Breast epithelium (tissue), 4 donors: ENCODE measurements around the gene ACTL10. TPM values are rescaled to one million over a fixed set of nuclear protein-coding genes. Genes with fewer than 3 reads are reported as not detected.
"Not testable (repeated sequence)": the region's sequence is repeated elsewhere in the genome, so short reads cannot be mapped to it uniquely, and the experiment has no call there.

Source experiments
- DNase-seq, 2 donors: peaks; one replicate each; pipeline ENCODE4 v3.0.0-alpha.2; 2019; ENCODE audit warnings: low spot score in 2 of 2
- H3K27ac ChIP-seq, 2 donors: fragments of 200-600 bp; sonication (generic) in 1 of 2; one replicate each; pipeline ENCODE4 v1.5.1; 2016 to 2019; ENCODE audit warnings: mild to moderate bottlenecking in 1 of 2
- H3K27me3 ChIP-seq, 2 donors: fragments of 200-600 bp; sonication (generic) in 1 of 2; one replicate each; pipeline versions ENCODE4 v1.5.1 to v1.6.0; 2017 to 2019; ENCODE audit warnings: control low read depth in 1 of 2, mild to moderate bottlenecking in 1 of 2
- H3K36me3 ChIP-seq: fragments of 200-600 bp; one replicate; pipeline ENCODE4 v1.5.1; 2019
- H3K4me1 ChIP-seq, 2 donors: fragments of 200-600 bp; sonication (generic); one replicate each; pipeline ENCODE4 v1.5.1; 2016 to 2019; ENCODE audit warnings: control low read depth in 1 of 2
- H3K4me3 ChIP-seq, 3 donors: fragments of 200-600 bp; sonication (generic); 1 replicate in 2 of 3; 2 replicates in 1 of 3; pipeline ENCODE4 v1.5.1; 2016 to 2019; ENCODE audit warnings: mild to moderate bottlenecking in 3 of 3, moderate library complexity in 2 of 3
- H3K9me3 ChIP-seq, 2 donors: fragments of 200-600 bp; sonication (generic) in 1 of 2; one replicate each; pipeline ENCODE4 v1.5.1; 2016 to 2019; ENCODE audit warnings: control low read depth in 1 of 2
- POLR2A ChIP-seq: fragments of 450-650 bp; IDR thresholded peaks from one replicate; pipeline ENCODE4 v1.6.1; 2016; ENCODE audit warnings: antibody characterized with exemption, mild to moderate bottlenecking, moderate library complexity
- POLR2AphosphoS5 ChIP-seq, 3 donors: sonication (generic); formaldehyde crosslinking; IDR thresholded peaks; one replicate each; pipeline ENCODE4 v1.6.1; 2017; ENCODE audit warnings: antibody characterized with exemption in 3 of 3
- intact Hi-C: fragments of 100-400 bp; cut with DNase I; formaldehyde crosslinking; loops from one replicate; pipeline ENCODE4 v1.15.1; 2023; ENCODE audit warnings: low total_unique reads
- total RNA-seq, 3 donors: library from RNA; depleted of rRNA; stranded (reverse); fragments of >200 nt; gene quantifications; one replicate each; pipeline ENCODE4 v1.1.0, GENCODE V29; 2016
- TF ChIP-seq, protein P1 (sequence below), 3 donors: fragments of 450-650 bp; IDR thresholded peaks; one replicate each; pipeline ENCODE4 v1.5.1; 2016 to 2017; ENCODE audit warnings: antibody characterized with exemption in 3 of 3, mild to moderate bottlenecking in 3 of 3, moderate library complexity in 3 of 3

ACTL10 gene
- total RNA-seq, 3 donors from 2014 or later = 1.4 to 3.4 (median 2.6) TPM

DNA sequence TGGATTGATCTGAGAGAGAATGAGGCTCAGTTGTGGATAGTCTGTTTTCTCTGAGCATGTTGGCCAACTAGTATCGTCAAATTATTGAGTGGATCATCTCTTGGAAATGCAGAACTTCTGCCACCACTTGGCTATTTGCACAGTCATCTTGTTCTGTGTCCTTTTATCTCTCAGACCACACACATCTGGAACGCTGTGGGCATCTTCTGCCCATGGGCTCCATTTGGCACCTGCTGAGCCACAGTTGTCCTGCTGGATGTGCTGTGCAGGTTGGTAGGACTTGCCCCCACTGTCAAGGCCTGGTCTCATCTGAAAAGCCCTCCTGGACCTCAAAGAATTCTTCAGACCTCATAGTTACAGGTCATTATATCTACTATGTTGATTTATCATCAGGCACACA, 21.3 kb upstream of the ACTL10 start:
- no peaks in the 10 kb centered on the region for H3K27me3 ChIP-seq
- DNase-seq = no peak
- H3K4me3 ChIP-seq = no peak overlapping the region
- H3K9me3 ChIP-seq = no peaks in the 10 kb centered on the region
- no peak for TF ChIP-seq POLR2A
- TF ChIP-seq, protein P1, sequence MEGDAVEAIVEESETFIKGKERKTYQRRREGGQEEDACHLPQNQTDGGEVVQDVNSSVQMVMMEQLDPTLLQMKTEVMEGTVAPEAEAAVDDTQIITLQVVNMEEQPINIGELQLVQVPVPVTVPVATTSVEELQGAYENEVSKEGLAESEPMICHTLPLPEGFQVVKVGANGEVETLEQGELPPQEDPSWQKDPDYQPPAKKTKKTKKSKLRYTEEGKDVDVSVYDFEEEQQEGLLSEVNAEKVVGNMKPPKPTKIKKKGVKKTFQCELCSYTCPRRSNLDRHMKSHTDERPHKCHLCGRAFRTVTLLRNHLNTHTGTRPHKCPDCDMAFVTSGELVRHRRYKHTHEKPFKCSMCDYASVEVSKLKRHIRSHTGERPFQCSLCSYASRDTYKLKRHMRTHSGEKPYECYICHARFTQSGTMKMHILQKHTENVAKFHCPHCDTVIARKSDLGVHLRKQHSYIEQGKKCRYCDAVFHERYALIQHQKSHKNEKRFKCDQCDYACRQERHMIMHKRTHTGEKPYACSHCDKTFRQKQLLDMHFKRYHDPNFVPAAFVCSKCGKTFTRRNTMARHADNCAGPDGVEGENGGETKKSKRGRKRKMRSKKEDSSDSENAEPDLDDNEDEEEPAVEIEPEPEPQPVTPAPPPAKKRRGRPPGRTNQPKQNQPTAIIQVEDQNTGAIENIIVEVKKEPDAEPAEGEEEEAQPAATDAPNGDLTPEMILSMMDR (IDR thresholded peaks at IDR 0.05) = no peak
- no peak for TF ChIP-seq POLR2AphosphoS5 (IDR thresholded peaks at IDR 0.05)
- peaks cover 0 to 10% of the 10 kb centered on the region in 2 donors for H3K4me1 ChIP-seq
- no peak overlapping the region for H3K27ac ChIP-seq
- H3K36me3 ChIP-seq = no peaks in the 10 kb centered on the region
- intact Hi-C loops = no loop called here

GRCh38 chr20:33646191-33646590, 20.6 kb upstream of the ACTL10 start:
- Histone ChIP-seq H3K4me1 (peaks cover 0 to 10% of the 10 kb centered on the region in 2 donors), H3K4me3 (no peak overlapping the region), H3K27ac (no peak overlapping the region), H3K27me3 (no peaks in the 10 kb centered on the region), H3K9me3 (no peaks in the 10 kb centered on the region), H3K36me3 (no peaks in the 10 kb centered on the region)
- TF ChIP-seq POLR2AphosphoS5 (IDR thresholded peaks at IDR 0.05) (no peak), POLR2A (no peak)
- TF ChIP-seq, protein P1 (IDR thresholded peaks at IDR 0.05) = no peak
- intact Hi-C loops = no loop called here
- no peak for DNase-seq

DNA sequence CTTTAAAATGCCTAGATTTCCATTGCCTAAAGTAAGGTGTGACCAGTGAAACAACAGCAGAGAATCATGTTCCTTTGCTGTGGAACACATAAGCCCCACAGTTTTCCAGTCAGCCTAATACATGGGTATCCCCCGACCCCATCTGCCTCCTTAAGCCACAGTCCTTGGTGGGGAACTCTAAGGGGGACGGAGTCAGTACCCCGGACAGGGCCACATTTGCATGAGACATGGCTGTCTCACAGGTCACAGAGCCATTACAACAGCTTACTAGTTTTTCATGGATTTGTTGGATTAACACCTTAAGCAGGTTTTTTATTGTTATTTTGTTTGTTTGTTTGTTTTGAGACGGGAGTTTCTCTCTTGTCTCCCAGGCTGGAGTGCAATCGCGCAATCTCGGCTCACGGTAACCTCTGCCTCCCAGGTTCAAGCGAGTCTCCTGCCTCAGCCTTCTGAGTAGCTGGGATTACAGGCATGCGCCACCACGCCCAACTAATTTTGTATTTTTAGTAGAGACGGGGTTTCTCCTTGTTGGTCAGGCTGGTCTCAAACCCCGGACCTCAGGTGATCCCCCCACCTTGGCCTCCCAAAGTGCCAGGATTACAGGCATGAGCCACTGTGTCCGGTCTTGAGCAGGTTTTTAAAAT, 19.7 kb upstream of the ACTL10 start:
- H3K36me3 ChIP-seq, H3K4me1 ChIP-seq, intact Hi-C loops, H3K9me3 ChIP-seq, H3K27me3 ChIP-seq, DNase-seq: not testable (repeated sequence)
- peak overlapping the region in 1 of 3 donors; percentile 0 for H3K4me3 ChIP-seq
- peak overlapping the region; percentile 65 to 73 for H3K27ac ChIP-seq

DNA sequence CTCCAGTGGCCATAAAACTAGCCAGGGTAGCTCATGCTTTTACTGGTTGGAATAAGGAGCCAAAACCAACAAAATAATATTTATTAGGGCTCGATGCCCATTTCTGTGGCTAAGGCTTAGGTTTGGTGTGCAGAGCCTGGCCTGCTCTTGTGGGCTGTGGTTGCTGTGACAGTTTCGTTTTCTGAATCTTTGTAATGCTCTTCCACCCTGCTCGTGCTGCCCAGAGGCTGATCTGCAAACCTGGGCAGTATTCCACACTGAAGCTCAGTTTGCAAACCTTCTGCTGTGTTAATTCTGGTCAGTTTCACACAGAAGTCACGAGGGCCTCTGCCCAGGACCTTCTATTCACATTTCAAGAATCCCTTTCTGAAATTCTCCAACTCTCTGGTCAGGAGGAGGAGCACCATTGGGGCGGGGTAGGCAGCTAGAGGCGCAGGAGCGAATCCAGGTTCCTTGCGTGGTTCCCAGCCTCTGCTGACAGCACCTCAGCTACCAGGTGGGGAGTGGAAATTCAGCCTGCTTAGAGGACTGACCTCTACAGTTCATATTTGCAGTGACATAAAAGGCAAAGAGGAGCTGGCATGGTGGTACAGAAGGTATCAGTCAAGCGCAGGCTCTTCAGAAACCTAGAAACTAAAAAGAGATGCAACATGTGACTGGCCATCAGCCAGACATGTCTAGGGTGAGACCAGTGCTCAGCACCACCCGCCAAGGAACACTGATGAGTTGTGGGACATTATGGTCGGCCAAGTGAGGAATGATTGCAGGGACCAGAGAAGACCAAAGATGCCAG, 18.9 kb upstream of the ACTL10 start:
- no peak for TF ChIP-seq POLR2A
- TF ChIP-seq, protein P1 (IDR thresholded peaks at IDR 0.05) = no peak
- no peak for TF ChIP-seq POLR2AphosphoS5 (IDR thresholded peaks at IDR 0.05)
- Histone ChIP-seq H3K36me3 (no peaks in the 10 kb centered on the region), H3K27ac (peak overlapping the region; percentile 65 to 73), H3K4me3 (peak overlapping the region in 2 of 3 donors; percentile 0 to 6), H3K4me1 (peaks cover 0 to 10% of the 10 kb centered on the region in 2 donors), H3K27me3 (no peaks in the 10 kb centered on the region), H3K9me3 (no peaks in the 10 kb centered on the region)
- intact Hi-C loops = no loop called here
- DNase-seq = no peak

DNA sequence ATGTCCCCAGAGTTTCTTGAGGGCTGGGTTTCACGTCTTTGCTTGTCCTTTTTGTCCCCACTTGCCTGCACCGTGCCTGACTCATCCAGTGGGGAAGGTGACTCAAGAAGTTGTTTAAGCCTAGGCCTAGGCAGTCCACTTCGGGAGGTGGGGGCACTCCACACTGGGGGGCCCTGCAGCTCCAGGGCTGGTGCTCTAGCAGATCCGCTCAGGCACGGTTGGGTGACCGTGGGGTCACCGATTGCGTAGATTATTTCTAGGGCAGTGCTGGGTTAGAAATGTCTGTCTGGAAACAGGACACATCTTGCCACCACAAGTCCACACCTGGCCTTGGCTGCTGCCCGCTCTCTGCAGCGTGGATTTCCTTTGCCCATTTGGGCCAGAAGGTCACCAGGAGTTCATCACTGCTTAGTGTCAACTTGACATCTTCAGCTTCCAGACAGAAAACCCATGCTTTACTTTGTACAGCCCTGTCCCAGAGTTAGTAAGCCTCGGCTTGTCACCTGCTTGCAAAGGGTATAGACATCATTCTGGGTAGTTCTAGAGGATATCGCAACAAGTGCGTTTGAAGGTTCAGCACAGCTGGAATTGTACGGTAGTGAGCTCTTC, 18.2 kb upstream of the ACTL10 start:
- H3K36me3 ChIP-seq = no peaks in the 10 kb centered on the region

More for the DNA sequence above, 18.2 kb upstream of the ACTL10 start:
- DNase-seq = no peak
- Histone ChIP-seq H3K27me3 (no peaks in the 10 kb centered on the region), H3K9me3 (no peaks in the 10 kb centered on the region), H3K27ac (peak overlapping the region; percentile 65 to 73), H3K4me3 (no peak overlapping the region), H3K4me1 (peaks cover 0 to 10% of the 10 kb centered on the region in 2 donors)
- intact Hi-C loops = no loop called here
- TF ChIP-seq POLR2AphosphoS5 (IDR thresholded peaks at IDR 0.05) (no peak), POLR2A (no peak)
- TF ChIP-seq, protein P1 (IDR thresholded peaks at IDR 0.05) = no peak
